Measurements from ENCODE around the gene GAS5.
"Not testable (repeated sequence)": the region's sequence is repeated elsewhere in the genome, so short reads cannot be mapped to it uniquely, and the experiment has no call there.

GAS5 gene

GRCh38 chr1:173867753-173868265, at the start of gene GAS5:
Gene GAS5, minus strand, starts transcription at chr1:173867989.
- peak; percentile 99 for DNase-seq

GRCh38 chr1:173917149-173917548, 49.4 kb upstream of the GAS5 start, which contains the start of gene SERPINC1:
Gene SERPINC1, minus strand, starts transcription at chr1:173917327. Its CDS starts 68 bp downstream, at chr1:173917259.
- no peak for DNase-seq

GRCh38 chr1:173916667-173917066, 48.9 kb upstream of the GAS5 start:
- no peak for DNase-seq

- no peak for DNase-seq
Measured at GRCh38 chr1:173915596-173915995, 47.8 kb upstream of the GAS5 start.

- DNase-seq = no peak
Measured at GRCh38 chr1:173914366-173914871, 46.6 kb upstream of the GAS5 start.

- no peak for DNase-seq
Measured at GRCh38 chr1:173913111-173913510, 45.3 kb upstream of the GAS5 start.

- peak; percentile 73 for DNase-seq
Measured at GRCh38 chr1:173903827-173904531, 36.2 kb upstream of the GAS5 start.

GRCh38 chr1:173900992-173901391, 33.2 kb upstream of the GAS5 start:
- DNase-seq = no peak

GRCh38 chr1:173900427-173900826, 32.6 kb upstream of the GAS5 start:
- no peak for DNase-seq

- DNase-seq = no peak
Measured at GRCh38 chr1:173894189-173894588, 26.4 kb upstream of the GAS5 start.

GRCh38 chr1:173893611-173894010, 25.8 kb upstream of the GAS5 start:
- no peak for DNase-seq

GRCh38 chr1:173889885-173890284, 22.1 kb upstream of the GAS5 start:
- DNase-seq = no peak

GRCh38 chr1:173888749-173889148, 21.0 kb upstream of the GAS5 start:
- DNase-seq = no peak

- DNase-seq = no peak
Measured at GRCh38 chr1:173887627-173888026, 19.8 kb upstream of the GAS5 start.

GRCh38 chr1:173886746-173887611, 19.2 kb upstream of the GAS5 start:
- DNase-seq = no peak

- DNase-seq = no peak
Measured at GRCh38 chr1:173884701-173885100, 16.9 kb upstream of the GAS5 start.

- not testable (repeated sequence) for DNase-seq
Measured at GRCh38 chr1:173881117-173881516, 13.3 kb upstream of the GAS5 start.

- no peak for DNase-seq
Measured at GRCh38 chr1:173878251-173878650, 10.5 kb upstream of the GAS5 start.

GRCh38 chr1:173876732-173877131, 8.9 kb upstream of the GAS5 start:
- no peak for DNase-seq

GRCh38 chr1:173871500-173871899, 3.7 kb upstream of the GAS5 start:
- DNase-seq = no peak

- DNase-seq = no peak
Measured at GRCh38 chr1:173871091-173871490, 3.3 kb upstream of the GAS5 start.

- no peak for DNase-seq
Measured at GRCh38 chr1:173870252-173871075, 2.7 kb upstream of the GAS5 start.

- DNase-seq = no peak
Measured at GRCh38 chr1:173869021-173869359, 1.2 kb upstream of the GAS5 start.
